Natural killer cell (primary cell): ENCODE measurements around the gene WDFY3. TPM values are rescaled to one million over a fixed set of nuclear protein-coding genes. Genes with fewer than 3 reads are reported as not detected.

Experiments used
- ATAC-seq, 3 donors: fragments of 150-1000 bp in 2 of 3; fragments of 200-7000 bp in 1 of 3; cut with Tn5 transposase; 1 replicate in 1 of 3; 2 replicates in 2 of 3; pipeline ENCODE4 v1.10.0; 2021; ENCODE audit warnings: mild to moderate bottlenecking in 2 of 3, moderate library complexity in 2 of 3
- DNase-seq, 2 donors: peaks; one replicate each; pipeline versions ENCODE4 v3.0.0 to v3.0.0-alpha.2; 2013 to 2021; ENCODE audit warnings: mixed read lengths in 1 of 2
- H3K27ac ChIP-seq: one replicate; pipeline ENCODE4 v1.5.1; 2013; ENCODE audit warnings: mild to moderate bottlenecking, low read length
- H3K27me3 ChIP-seq: one replicate; pipeline ENCODE4 v1.6.1; 2013; ENCODE audit warnings: low read length; ENCODE audit not compliant: control insufficient read depth, insufficient read depth
- H3K36me3 ChIP-seq: one replicate; pipeline ENCODE4 v1.6.1; 2013; ENCODE audit warnings: low read length; ENCODE audit not compliant: control insufficient read depth, insufficient read depth
- H3K4me1 ChIP-seq: one replicate; pipeline ENCODE4 v1.6.1; 2013; ENCODE audit warnings: low read length; ENCODE audit not compliant: control insufficient read depth, insufficient read depth
- H3K4me3 ChIP-seq: one replicate; pipeline ENCODE4 v1.5.1; 2013; ENCODE audit warnings: low read length
- H3K9me3 ChIP-seq: one replicate; pipeline ENCODE4 v1.6.1; 2013; ENCODE audit warnings: low read length; ENCODE audit not compliant: control insufficient read depth, insufficient read depth
- H3K27ac Mint-ChIP-seq, 2 donors: one replicate each; pipeline ENCODE4 v1.8.0; 2022; ENCODE audit warnings: mild to moderate bottlenecking in 2 of 2, mixed read lengths in 2 of 2, moderate library complexity in 1 of 2
- H3K27me3 Mint-ChIP-seq, 2 donors: one replicate each; pipeline ENCODE4 v1.8.0; 2022; ENCODE audit warnings: low read depth in 2 of 2, mixed read lengths in 2 of 2
- H3K36me3 Mint-ChIP-seq: one replicate; pipeline ENCODE4 v1.8.0; 2022; ENCODE audit warnings: mixed read lengths
- H3K4me1 Mint-ChIP-seq, 2 donors: one replicate each; pipeline ENCODE4 v1.8.0; 2022; ENCODE audit warnings: mixed read lengths in 2 of 2
- H3K4me3 Mint-ChIP-seq: one replicate; pipeline ENCODE4 v1.8.0; 2022; ENCODE audit warnings: mild to moderate bottlenecking, moderate library complexity, mixed read lengths
- H3K9me3 Mint-ChIP-seq, 2 donors: one replicate each; pipeline ENCODE4 v1.8.0; 2022; ENCODE audit warnings: mixed read lengths in 2 of 2
- WGBS: methylation state at CpG from one replicate; pipeline ENCODE4 v1.1.7; 2013; ENCODE audit warnings: missing lambda C conversion rate; ENCODE audit not compliant: insufficient coverage; 5-methylcytosine and 5-hydroxymethylcytosine counted together
- intact Hi-C: fragments of 100-400 bp; cut with micrococcal nuclease; formaldehyde crosslinking; loops from one replicate; pipeline ENCODE4 v1.14.2; 2022
- total RNA-seq, 4 donors: library from RNA; stranded (reverse); fragments of 120-200 nt in 1 of 4; gene quantifications; one replicate each; pipeline versions ENCODE4 v1.2.3 to v1.2.4, GENCODE V29; 2013 to 2022
- TF ChIP-seq, protein P1 (sequence below): fragments of 200-600 bp; IDR thresholded peaks from one replicate; pipeline ENCODE4 v1.8.0; 2022; ENCODE audit warnings: antibody characterized with exemption

Gene WDFY3
- total RNA-seq, 3 donors from 2014 or later (not counting 1 experiment from before 2014, with no cell fraction given) = 2.5 to 7.2 (median 6.0) TPM

DNA sequence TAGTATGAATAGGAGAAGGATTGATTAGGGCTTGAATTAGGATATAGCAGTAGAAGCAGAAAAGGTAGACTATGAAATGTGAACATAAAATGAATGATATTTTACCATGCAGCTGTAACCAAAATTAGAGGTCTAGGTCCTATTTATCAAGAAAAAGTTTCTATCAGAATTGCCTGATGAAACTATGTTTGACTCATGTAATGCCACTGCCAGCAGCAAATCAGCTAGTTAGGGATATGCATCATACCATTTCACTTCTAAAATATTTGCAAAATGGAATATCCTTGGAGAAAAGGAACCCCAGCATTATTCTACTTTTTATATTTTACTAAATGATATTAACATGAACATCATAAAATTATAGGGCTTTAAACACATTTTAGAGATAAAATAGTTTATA is 188.4 kb downstream of the WDFY3 start:
- Mint-ChIP-seq H3K27me3 (no peaks in the 10 kb centered on the region), H3K4me1 (no peaks in the 10 kb centered on the region), H3K27ac (no peak overlapping the region), H3K36me3 (no peaks in the 10 kb centered on the region), H3K4me3 (no peak overlapping the region), H3K9me3 (peaks cover 0 to 12% of the 10 kb centered on the region in 2 donors)
- intact Hi-C loops = no loop called here
- H3K27ac ChIP-seq = no peak overlapping the region
- H3K4me1 ChIP-seq = no peaks in the 10 kb centered on the region
- no peak overlapping the region for H3K4me3 ChIP-seq
- TF ChIP-seq, protein P1, sequence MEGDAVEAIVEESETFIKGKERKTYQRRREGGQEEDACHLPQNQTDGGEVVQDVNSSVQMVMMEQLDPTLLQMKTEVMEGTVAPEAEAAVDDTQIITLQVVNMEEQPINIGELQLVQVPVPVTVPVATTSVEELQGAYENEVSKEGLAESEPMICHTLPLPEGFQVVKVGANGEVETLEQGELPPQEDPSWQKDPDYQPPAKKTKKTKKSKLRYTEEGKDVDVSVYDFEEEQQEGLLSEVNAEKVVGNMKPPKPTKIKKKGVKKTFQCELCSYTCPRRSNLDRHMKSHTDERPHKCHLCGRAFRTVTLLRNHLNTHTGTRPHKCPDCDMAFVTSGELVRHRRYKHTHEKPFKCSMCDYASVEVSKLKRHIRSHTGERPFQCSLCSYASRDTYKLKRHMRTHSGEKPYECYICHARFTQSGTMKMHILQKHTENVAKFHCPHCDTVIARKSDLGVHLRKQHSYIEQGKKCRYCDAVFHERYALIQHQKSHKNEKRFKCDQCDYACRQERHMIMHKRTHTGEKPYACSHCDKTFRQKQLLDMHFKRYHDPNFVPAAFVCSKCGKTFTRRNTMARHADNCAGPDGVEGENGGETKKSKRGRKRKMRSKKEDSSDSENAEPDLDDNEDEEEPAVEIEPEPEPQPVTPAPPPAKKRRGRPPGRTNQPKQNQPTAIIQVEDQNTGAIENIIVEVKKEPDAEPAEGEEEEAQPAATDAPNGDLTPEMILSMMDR = no peak
- no peak for ATAC-seq
- H3K9me3 ChIP-seq = no peaks in the 10 kb centered on the region
- H3K27me3 ChIP-seq = no peaks in the 10 kb centered on the region
- no peaks in the 10 kb centered on the region for H3K36me3 ChIP-seq
- no peak for DNase-seq

DNA sequence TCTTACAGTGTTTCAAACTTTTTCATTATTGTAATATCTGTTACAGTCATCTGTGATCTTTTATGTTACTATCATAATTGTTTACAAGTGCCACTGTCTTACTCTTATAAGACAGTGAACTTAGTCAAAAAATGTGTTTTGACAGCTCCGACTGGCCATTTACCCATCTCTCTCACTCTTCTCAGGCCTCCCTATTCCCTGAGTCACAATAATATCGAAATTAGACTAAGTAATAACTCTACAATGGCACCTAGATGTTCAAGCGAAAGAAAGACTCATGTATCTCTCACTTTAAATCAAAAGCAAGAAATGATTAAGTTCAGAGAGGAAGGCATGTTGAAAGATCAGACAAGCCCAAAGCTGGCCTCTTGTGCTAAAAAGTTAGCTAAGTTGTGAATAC is 199.3 kb downstream of the WDFY3 start:
- no peak overlapping the region for H3K4me3 Mint-ChIP-seq
- no peaks in the 10 kb centered on the region for H3K4me1 Mint-ChIP-seq
- TF ChIP-seq, protein P1 = no peak
- Histone ChIP-seq H3K4me3 (no peak overlapping the region), H3K9me3 (no peaks in the 10 kb centered on the region), H3K4me1 (no peaks in the 10 kb centered on the region), H3K27ac (no peak overlapping the region), H3K36me3 (no peaks in the 10 kb centered on the region), H3K27me3 (no peaks in the 10 kb centered on the region)
- no peaks in the 10 kb centered on the region for H3K36me3 Mint-ChIP-seq
- ATAC-seq = no peak
- H3K9me3 Mint-ChIP-seq = peaks cover 0 to 5% of the 10 kb centered on the region in 2 donors
- no peak overlapping the region for H3K27ac Mint-ChIP-seq
- H3K27me3 Mint-ChIP-seq = no peaks in the 10 kb centered on the region
- WGBS = 83% methylated on average over 2 of the region's 3 CpGs
- no peak for DNase-seq
- intact Hi-C loops = no loop called here

DNA sequence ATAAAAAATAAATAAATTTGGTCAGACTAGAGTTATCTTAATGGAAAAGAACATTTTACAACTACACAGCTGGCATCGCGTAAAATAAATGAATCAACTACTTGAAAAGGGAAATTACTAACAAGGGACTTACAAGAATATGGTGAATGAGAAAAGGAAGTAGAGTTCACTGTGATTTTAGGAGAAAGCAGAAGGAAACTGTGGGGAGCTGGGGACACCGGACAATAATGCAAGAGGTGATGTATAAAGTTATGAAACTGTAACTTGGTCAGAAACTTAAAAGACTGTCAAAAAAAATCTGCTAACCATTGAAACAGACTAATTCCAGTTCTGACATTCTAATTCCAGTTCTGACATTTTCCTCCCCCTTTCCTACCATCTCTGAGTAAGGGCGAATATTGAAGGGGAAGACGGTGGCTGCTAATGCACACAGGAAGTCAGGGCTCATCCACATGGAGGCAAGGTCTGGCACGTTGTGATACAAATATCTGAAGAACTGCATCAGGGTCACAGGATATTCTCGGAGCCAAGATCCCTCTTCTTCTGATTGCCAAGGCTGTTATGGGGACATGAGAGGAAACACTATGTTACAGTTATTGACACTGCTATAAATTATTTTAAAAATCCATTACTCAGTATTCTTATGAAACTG is 213.0 kb downstream of the WDFY3 start:
- WGBS = 22% methylated on average over 7 of the region's 7 CpGs
- no peak overlapping the region for H3K27ac Mint-ChIP-seq

More for the DNA sequence above, 213.0 kb downstream of the WDFY3 start:
- ATAC-seq (no peak), DNase-seq (no peak)
- intact Hi-C loops = no loop called here
- Histone ChIP-seq H3K27ac (no peak overlapping the region), H3K9me3 (no peaks in the 10 kb centered on the region), H3K36me3 (no peaks in the 10 kb centered on the region), H3K4me1 (no peaks in the 10 kb centered on the region), H3K4me3 (no peak overlapping the region), H3K27me3 (no peaks in the 10 kb centered on the region)
- Mint-ChIP-seq H3K9me3 (peaks cover 0 to 2% of the 10 kb centered on the region in 2 donors), H3K4me1 (no peaks in the 10 kb centered on the region), H3K36me3 (no peaks in the 10 kb centered on the region), H3K4me3 (no peak overlapping the region), H3K27me3 (no peaks in the 10 kb centered on the region)
- TF ChIP-seq, protein P1 = no peak
